Activated T-cell treated with anti-CD3 and anti-CD28 coated beads for 1 hour (primary cell): ENCODE data around the gene GALNT4.
A peak's percentile ranks its signal among the peaks of the same experiment; 100 is the strongest.

ENCODE experiments used
- DNase-seq: peaks from one replicate; pipeline ENCODE4 v3.0.0-alpha.2; 2020; ENCODE audit warnings: low read depth

The GALNT4 gene

GRCh38 chr12:89524541-89525304 lies at the start of gene GALNT4:
Gene GALNT4 (minus strand): TSS chr12:89524796. CDS start chr12:89524549, 247 bp downstream.
- DNase-seq, result peak; percentile 59

GRCh38 chr12:89573051-89573810 lies 48.6 kb upstream of the GALNT4 start:
- DNase-seq, result no peak

GRCh38 chr12:89571491-89572195 lies 47.0 kb upstream of the GALNT4 start:
- DNase-seq, result no peak

- DNase-seq, result no peak
Observed at GRCh38 chr12:89568484-89568883, 43.9 kb upstream of the GALNT4 start.

- DNase-seq, result no peak
Observed at GRCh38 chr12:89567691-89568239, 43.2 kb upstream of the GALNT4 start.

DNA sequence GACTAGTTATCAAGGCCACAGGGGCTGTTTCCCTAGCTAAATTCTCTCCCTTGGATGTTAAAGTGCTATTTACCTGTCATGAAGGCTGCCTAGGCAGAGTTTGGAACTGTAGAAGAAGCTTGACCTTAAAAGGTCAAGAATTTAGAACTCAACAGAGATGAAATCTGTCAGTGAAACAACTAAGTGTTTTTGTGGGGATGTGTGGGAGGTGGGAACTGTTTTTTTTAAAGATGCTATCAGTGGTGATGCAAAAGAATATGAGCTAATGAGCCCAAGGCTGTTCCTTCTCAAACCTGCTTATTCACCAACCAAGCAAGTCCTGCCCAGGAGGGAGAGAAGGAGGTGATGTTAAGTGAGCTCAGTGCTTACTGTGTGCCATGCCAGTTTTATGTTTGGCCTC lies 42.0 kb upstream of the GALNT4 start:
- no peak for DNase-seq

- DNase-seq, result no peak
Observed at GRCh38 chr12:89565002-89565401, 40.4 kb upstream of the GALNT4 start.

DNA sequence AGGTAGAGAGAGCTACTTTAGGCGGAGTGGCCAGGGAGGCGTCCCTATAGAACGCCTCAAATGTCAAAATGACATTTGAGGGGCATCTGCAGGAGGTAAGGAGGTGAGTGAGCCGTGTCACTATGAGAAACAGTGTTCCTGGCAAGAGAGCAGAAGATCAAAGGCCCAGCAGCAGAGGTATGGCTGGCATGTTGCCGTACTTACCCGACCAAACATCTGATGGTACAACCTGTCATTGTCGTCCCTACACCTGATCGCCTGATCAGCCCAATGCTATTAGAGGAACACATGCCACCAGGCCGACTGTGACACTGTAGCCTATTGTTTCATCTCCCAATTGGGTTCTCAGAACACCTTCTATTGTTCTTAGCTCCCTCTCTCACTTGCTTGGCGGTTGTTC lies 35.2 kb upstream of the GALNT4 start:
- no peak for DNase-seq

GRCh38 chr12:89556976-89557375 lies 32.4 kb upstream of the GALNT4 start:
- no peak for DNase-seq

DNA sequence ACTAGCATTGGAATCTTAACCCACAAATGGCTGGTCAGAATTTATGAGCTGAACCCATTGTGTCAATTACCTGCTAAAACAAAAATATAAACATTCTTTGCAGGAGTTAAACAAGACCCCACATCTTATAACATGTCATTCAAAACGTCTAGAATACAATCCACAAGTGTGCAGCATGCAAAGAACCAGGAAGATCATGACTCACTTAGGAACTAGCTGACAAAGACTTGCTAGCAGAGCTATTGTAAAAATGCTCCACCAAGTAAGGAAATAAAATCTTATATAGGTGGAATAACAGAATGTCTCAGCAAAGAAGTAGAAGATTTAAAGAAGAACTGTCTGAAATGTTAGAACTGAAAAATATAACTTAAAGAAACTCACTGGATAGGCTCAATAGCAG lies 27.8 kb upstream of the GALNT4 start:
- DNase-seq, result no peak

DNA sequence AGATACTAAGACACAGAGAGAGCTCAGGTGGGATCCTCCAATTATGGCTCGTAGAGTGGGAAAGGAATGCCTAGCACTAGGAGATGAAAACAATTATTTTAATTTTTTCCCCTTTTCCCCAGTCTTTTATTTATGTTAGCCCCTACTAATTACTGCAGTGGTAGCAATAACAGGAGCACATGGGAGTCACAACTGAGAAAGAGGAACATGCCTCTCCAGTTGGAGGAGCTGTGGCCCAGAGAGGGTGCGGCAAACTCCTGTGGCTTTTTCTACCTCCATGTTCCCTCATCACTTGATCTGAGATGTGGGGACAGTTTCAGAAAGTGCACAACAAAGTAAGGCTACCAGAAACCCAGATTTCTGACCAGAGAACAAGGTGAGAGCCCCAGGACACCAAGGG lies 27.2 kb upstream of the GALNT4 start:
- DNase-seq, result no peak

GRCh38 chr12:89547101-89547500 lies 22.5 kb upstream of the GALNT4 start:
- DNase-seq, result no peak

DNA sequence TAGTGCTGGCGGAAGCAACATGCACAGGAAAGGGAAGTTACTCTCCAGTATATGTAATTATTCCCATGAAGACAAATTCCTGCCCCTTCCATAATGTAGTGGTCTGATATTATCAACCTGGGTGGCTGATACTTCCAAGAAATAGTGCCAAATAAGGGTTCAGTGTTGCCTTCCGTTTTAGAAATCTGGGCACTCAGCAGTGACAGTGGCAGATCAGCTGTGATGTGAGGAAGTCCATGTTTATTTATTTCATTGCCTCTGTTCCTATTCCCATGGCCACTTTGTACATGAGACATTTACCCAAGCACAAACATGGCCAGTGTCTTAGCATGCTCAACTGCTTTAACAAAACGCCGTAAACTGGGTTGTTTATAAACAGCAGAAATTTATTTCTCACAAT lies 21.6 kb upstream of the GALNT4 start:
- DNase-seq, result no peak

GRCh38 chr12:89544681-89545184 lies 20.1 kb upstream of the GALNT4 start:
- no peak for DNase-seq

DNA sequence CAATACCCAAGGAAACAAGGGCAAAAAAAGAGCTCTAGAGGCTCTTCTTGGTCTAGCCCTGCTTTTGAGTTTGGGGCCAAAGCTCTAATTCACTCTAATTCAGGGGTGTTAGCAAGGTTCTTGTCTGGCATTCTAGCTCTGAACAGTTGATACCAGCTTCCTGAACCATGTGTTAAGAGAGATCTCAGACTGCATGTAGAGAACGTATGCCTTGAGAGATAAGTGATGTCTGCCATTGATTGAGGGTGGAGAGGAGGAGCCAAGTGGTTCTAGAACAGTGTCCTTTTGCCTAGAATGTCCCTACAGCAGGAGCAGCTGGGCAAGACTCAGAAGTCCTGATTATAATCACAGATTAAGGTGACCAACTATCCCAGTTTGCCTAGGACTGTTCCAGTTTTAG lies 19.4 kb upstream of the GALNT4 start:
- DNase-seq, result no peak

- DNase-seq, result peak; percentile 41
Observed at GRCh38 chr12:89542912-89543592, 18.5 kb upstream of the GALNT4 start.

GRCh38 chr12:89542236-89542635 lies 17.6 kb upstream of the GALNT4 start:
- DNase-seq, result no peak

DNA sequence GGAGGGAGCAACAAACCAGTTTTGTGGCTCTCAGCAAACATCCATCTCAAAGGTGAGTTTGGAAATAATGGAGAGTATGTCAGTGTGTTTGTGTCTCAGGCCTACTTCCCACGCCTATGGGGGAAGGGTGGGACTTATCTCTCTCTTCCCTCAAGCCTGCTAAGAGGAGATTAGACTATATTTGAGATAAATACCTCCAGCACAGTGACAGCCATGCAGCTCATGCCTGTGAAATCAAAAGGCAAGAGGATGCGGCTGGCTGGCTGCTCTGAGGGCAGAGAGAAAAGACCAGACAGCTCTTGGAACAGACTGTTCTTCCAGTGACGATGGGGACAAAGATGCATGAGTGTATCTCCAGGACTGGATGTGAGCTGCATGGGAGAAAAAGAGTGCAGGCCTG lies 16.0 kb upstream of the GALNT4 start:
- DNase-seq, result no peak

GRCh38 chr12:89539426-89540223 lies 15.0 kb upstream of the GALNT4 start:
- no peak for DNase-seq

GRCh38 chr12:89538897-89539296 lies 14.3 kb upstream of the GALNT4 start:
- no peak for DNase-seq

- DNase-seq, result no peak
Observed at GRCh38 chr12:89537389-89537788, 12.8 kb upstream of the GALNT4 start.
